SH-SY5Y (cell line): ENCODE data around the gene RAVER2.

ENCODE experiments used
- GATA2 ChIP-seq: IDR thresholded peaks from 2 replicates; pipeline ENCODE4 v1.6.1; 2011; ENCODE audit warnings: mild to moderate bottlenecking, low read depth, low read length
- GATA3 ChIP-seq: IDR thresholded peaks from 2 replicates; pipeline ENCODE4 v1.6.1; 2011; ENCODE audit warnings: low read depth, mild to moderate bottlenecking, low read length, moderate library complexity

DNA sequence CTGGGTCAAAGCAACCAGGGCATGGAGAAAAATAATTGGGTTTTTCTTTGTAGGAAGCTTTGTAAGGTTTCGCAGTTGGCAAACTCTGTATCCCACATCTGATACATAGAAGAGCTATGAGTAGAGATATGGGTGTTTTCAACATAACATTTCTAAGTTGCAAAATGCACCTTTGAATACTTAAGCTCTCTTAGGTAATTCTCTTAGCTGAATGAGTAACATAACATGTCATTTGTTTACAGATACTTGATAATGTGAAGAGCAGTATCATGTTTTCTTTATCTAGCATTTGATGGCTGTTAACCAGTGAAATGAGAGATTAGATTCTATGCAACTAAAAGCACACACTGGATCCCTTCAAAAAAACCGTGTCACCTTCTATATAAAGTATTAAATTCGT, 21.6 kb downstream of the RAVER2 start:
- TF ChIP-seq GATA2: no peak
- TF ChIP-seq GATA3: no peak
